Measurements from ENCODE around the gene LRRC15.

DNA sequence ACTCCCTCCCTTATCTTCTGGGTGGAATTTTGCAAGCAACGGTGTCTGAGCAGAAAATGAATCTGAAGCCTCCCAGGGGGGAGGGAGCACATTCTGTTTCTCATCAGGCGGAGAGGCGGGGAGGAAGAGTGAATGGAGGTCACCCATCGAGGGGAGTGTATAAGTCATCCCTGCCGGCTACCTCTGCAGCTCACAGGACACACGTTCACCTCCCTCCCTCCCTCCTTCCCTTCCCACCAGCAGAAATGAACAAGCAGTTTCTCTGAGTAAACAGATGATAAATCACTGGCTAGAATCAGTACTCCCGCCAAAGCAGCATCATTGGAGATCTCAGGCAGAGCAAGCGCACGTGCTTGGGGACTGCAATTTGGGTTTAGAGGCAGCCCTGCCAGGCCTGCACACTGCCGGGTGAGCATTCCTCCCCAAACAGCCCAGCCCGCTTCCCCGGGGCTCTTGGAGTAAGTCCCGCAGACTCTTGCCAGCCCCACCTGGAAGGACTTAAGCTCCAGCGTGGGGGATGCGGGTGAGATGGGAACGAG lies 56.7 kb downstream of the LRRC15 start:
- TF ChIP-seq POLR2AphosphoS5 (IDR thresholded peaks at IDR 0.05) (peak; percentile 90), CTCF (IDR thresholded peaks at IDR 0.05) (no peak)
